GM12878 (cell line): ENCODE data around the gene KRTAP5-10.

Experiments used
- ASH2L ChIP-seq: fragments of 300-600, 200-600 bp; sonication (generic); IDR thresholded peaks from 2 replicates; pipeline ENCODE4 v1.6.1; 2017; ENCODE audit warnings: low read depth, mild to moderate bottlenecking, borderline replicate concordance
- CTCF ChIP-seq, 3 experiments: IDR thresholded peaks in 2 of 3; conservative IDR thresholded peaks in 1 of 3; 2 replicates each; pipeline ENCODE4 v1.5.1; 2011; ENCODE audit warnings: low read depth in 3 of 3, low read length in 3 of 3, mild to moderate bottlenecking in 3 of 3, control low read depth in 2 of 3, moderate library complexity in 2 of 3, inconsistent platforms in 1 of 3, mixed read lengths in 1 of 3; ENCODE audit not compliant: control insufficient read depth in 2 of 3, insufficient read depth in 1 of 3; ENCODE audit errors: extremely low read depth in 1 of 3
- GABPA ChIP-seq: IDR thresholded peaks from 2 replicates; pipeline ENCODE4 v1.6.1; 2014; ENCODE audit warnings: antibody characterized with exemption, low read depth, mild to moderate bottlenecking, inconsistent platforms
- HDAC6 ChIP-seq: fragments of 200-600 bp; sonication (generic); IDR thresholded peaks from one replicate; pipeline ENCODE4 v1.8.0; 2017; ENCODE audit warnings: antibody characterized with exemption; ENCODE audit not compliant: unreplicated experiment
- JUND ChIP-seq: IDR thresholded peaks from 2 replicates; pipeline ENCODE4 v1.6.1; 2012; ENCODE audit warnings: low read depth, mild to moderate bottlenecking, low read length, improper control_type of control experiment, moderate library complexity
- MLLT1 ChIP-seq: fragments of 450-650 bp; IDR thresholded peaks from 2 replicates; pipeline ENCODE4 v1.6.1; 2016; ENCODE audit warnings: mild to moderate bottlenecking
- POLR2A ChIP-seq: IDR thresholded peaks from 2 replicates; pipeline ENCODE4 v1.6.1; 2011; ENCODE audit warnings: low read depth, mild to moderate bottlenecking, low read length
- REST ChIP-seq: IDR thresholded peaks from 2 replicates; pipeline ENCODE4 v1.6.1; 2012; ENCODE audit warnings: mild to moderate bottlenecking, low read depth, low read length

- TF ChIP-seq REST: no peak
- TF ChIP-seq CTCF (IDR thresholded peaks at IDR 0.05 in 2 of 3, conservative IDR thresholded peaks at IDR 0.05 in 1 of 3; ENCODE audit: control insufficient read depth in 2 of 3, extremely low read depth in 1 of 3, insufficient read depth in 1 of 3, low read depth in 3 of 3, low read length in 3 of 3): no peak
- no peak for TF ChIP-seq HDAC6
- no peak for TF ChIP-seq JUND
- TF ChIP-seq MLLT1: no peak
- no peak for TF ChIP-seq POLR2A
- no peak for TF ChIP-seq ASH2L
- no peak for TF ChIP-seq GABPA
Observed at GRCh38 chr11:71557257-71557656, 8.1 kb upstream of the KRTAP5-10 start.
